ENCODE data around the gene SDF4. TPM values are rescaled to one million over a fixed set of nuclear protein-coding genes. Genes with fewer than 3 reads are reported as not detected.

Gene SDF4
- total RNA-seq, 1 experiment from 2014 or later: 122 TPM

GRCh38 chr1:1213345-1214265, 18.2 kb downstream of the SDF4 start, which contains the start of gene TNFRSF4:
Gene TNFRSF4, minus strand, starts transcription at chr1:1214153. Its CDS starts 26 bp downstream, at chr1:1214127.
- no TSS peak for BruUV-seq (replicated peaks)

GRCh38 chr1:1212780-1213344, 18.9 kb downstream of the SDF4 start:
- no peak for TF ChIP-seq CTCF (IDR thresholded peaks at IDR 0.05; ENCODE audit: unreplicated experiment)
- Mint-ChIP-seq H3K4me1 (ENCODE audit: insufficient read depth, unreplicated experiment) (peaks cover 13% of the 10 kb centered on the region), H3K27me3 (ENCODE audit: insufficient read depth, unreplicated experiment) (no peaks in the 10 kb centered on the region), H3K9me3 (ENCODE audit: unreplicated experiment) (no peaks in the 10 kb centered on the region), H3K36me3 (ENCODE audit: insufficient read depth, unreplicated experiment) (peaks cover 12% of the 10 kb centered on the region), H3K27ac (ENCODE audit: low read depth, unreplicated experiment) (no peak overlapping the region), H3K4me3 (ENCODE audit: unreplicated experiment) (no peak overlapping the region)
- CTCF ChIA-PET: interaction anchor here (0.6 kb wide), 1 partner anchor 77 kb away, joined by 3 read pairs; no protein-coding TSS in a partner anchor
- no peak for DNase-seq (ENCODE audit: unreplicated experiment)
- intact Hi-C loops (cut with micrococcal nuclease): no loop called here
- POLR2A ChIA-PET: no interaction called here
- no TSS peak for BruUV-seq (replicated peaks)

More at GRCh38 chr1:1213345-1214265, 18.2 kb downstream of the SDF4 start, which contains the start of gene TNFRSF4:
- H3K4me1 Mint-ChIP-seq (ENCODE audit: insufficient read depth, unreplicated experiment): peaks cover 6% of the 10 kb centered on the region
- intact Hi-C loops (cut with micrococcal nuclease): no loop called here
- H3K4me3 Mint-ChIP-seq (ENCODE audit: unreplicated experiment): no peak within 1 kb of the TSS
- H3K27me3 Mint-ChIP-seq (ENCODE audit: insufficient read depth, unreplicated experiment): no peaks in the 10 kb centered on the region
- no peak for TF ChIP-seq CTCF (IDR thresholded peaks at IDR 0.05; ENCODE audit: unreplicated experiment)
- no peak within 1 kb of the TSS for H3K27ac Mint-ChIP-seq (ENCODE audit: low read depth, unreplicated experiment)
- no peak for DNase-seq (ENCODE audit: unreplicated experiment)
- ChIA-PET POLR2A (no interaction called here), CTCF (no interaction called here)
- H3K9me3 Mint-ChIP-seq (ENCODE audit: unreplicated experiment): no peaks in the 10 kb centered on the region
- peaks cover 12% of the 10 kb centered on the region for H3K36me3 Mint-ChIP-seq (ENCODE audit: insufficient read depth, unreplicated experiment)

- ChIA-PET CTCF (no interaction called here), POLR2A (no interaction called here)
- Mint-ChIP-seq H3K4me3 (ENCODE audit: unreplicated experiment) (no peak overlapping the region), H3K4me1 (ENCODE audit: insufficient read depth, unreplicated experiment) (peaks cover 15% of the 10 kb centered on the region), H3K27me3 (ENCODE audit: insufficient read depth, unreplicated experiment) (no peaks in the 10 kb centered on the region), H3K27ac (ENCODE audit: low read depth, unreplicated experiment) (no peak overlapping the region), H3K9me3 (ENCODE audit: unreplicated experiment) (no peaks in the 10 kb centered on the region), H3K36me3 (ENCODE audit: insufficient read depth, unreplicated experiment) (peaks cover 10% of the 10 kb centered on the region)
- no peak for DNase-seq (ENCODE audit: unreplicated experiment)
- intact Hi-C loops (cut with micrococcal nuclease): no loop called here
- no TSS peak for BruUV-seq (replicated peaks)
- no peak for TF ChIP-seq CTCF (IDR thresholded peaks at IDR 0.05; ENCODE audit: unreplicated experiment)
These were observed 20.0 kb downstream of the SDF4 start for GRCh38 chr1:1211541-1212441.

All from MCF 10A (cell line).